ENCODE data around the gene TIGAR. TPM values are rescaled to one million over a fixed set of nuclear protein-coding genes. Genes with fewer than 3 reads are reported as not detected.

Gene TIGAR
- total RNA-seq, 1 donor from 2014 or later, result 20.7 TPM

DNA sequence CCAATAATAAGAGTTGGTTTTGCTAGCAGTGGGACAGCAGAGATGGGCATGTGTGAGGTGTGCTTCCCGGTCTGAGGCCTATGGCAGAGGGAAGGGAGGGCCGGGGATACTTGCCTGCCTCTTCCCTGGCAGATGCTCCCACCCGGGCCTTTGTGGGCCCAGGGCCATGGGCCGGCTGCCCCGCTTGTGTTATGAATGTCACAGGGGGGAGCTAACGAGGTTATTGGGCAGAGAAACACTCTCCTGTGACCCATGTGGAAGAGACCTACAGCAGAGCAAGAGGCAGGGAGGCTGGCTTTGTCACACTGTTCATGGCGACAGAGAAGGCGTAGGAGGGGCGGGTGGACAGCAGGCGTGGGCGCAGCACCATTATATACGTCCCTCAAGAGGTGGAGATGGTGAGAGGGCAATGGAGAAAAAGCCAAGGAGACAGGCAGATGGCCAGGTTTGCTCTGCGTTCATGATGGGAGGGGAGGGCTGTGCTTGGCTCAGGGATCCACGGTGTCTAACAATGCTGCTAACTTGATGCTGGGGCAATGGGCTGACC is 34.2 kb upstream of the TIGAR start:
- no peak for DNase-seq
- Mint-ChIP-seq H3K27ac (ENCODE audit: unreplicated experiment) (peak overlapping the region; percentile 78), H3K4me1 (ENCODE audit: low read depth, unreplicated experiment) (peaks cover 14% of the 10 kb centered on the region), H3K27me3 (ENCODE audit: unreplicated experiment) (peaks cover 5% of the 10 kb centered on the region), H3K4me3 (ENCODE audit: unreplicated experiment) (peak overlapping the region; percentile 44), H3K9me3 (ENCODE audit: unreplicated experiment) (peaks cover 10% of the 10 kb centered on the region), H3K36me3 (ENCODE audit: unreplicated experiment) (no peaks in the 10 kb centered on the region)
- TF ChIP-seq, protein P1, sequence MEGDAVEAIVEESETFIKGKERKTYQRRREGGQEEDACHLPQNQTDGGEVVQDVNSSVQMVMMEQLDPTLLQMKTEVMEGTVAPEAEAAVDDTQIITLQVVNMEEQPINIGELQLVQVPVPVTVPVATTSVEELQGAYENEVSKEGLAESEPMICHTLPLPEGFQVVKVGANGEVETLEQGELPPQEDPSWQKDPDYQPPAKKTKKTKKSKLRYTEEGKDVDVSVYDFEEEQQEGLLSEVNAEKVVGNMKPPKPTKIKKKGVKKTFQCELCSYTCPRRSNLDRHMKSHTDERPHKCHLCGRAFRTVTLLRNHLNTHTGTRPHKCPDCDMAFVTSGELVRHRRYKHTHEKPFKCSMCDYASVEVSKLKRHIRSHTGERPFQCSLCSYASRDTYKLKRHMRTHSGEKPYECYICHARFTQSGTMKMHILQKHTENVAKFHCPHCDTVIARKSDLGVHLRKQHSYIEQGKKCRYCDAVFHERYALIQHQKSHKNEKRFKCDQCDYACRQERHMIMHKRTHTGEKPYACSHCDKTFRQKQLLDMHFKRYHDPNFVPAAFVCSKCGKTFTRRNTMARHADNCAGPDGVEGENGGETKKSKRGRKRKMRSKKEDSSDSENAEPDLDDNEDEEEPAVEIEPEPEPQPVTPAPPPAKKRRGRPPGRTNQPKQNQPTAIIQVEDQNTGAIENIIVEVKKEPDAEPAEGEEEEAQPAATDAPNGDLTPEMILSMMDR (IDR thresholded peaks at IDR 0.05; ENCODE audit: partially characterized antibody, unreplicated experiment), result no peak

- Mint-ChIP-seq H3K27ac (ENCODE audit: unreplicated experiment) (no peak overlapping the region), H3K4me1 (ENCODE audit: low read depth, unreplicated experiment) (peaks cover 16% of the 10 kb centered on the region), H3K36me3 (ENCODE audit: unreplicated experiment) (peaks cover 6% of the 10 kb centered on the region), H3K27me3 (ENCODE audit: unreplicated experiment) (peaks cover 3% of the 10 kb centered on the region), H3K9me3 (ENCODE audit: unreplicated experiment) (peaks cover 9% of the 10 kb centered on the region), H3K4me3 (ENCODE audit: unreplicated experiment) (no peak overlapping the region)
- no peak for DNase-seq
- TF ChIP-seq, protein P1 (IDR thresholded peaks at IDR 0.05; ENCODE audit: partially characterized antibody, unreplicated experiment), result no peak
Measured at GRCh38 chr12:4287325-4288211, 33.4 kb upstream of the TIGAR start.

DNA sequence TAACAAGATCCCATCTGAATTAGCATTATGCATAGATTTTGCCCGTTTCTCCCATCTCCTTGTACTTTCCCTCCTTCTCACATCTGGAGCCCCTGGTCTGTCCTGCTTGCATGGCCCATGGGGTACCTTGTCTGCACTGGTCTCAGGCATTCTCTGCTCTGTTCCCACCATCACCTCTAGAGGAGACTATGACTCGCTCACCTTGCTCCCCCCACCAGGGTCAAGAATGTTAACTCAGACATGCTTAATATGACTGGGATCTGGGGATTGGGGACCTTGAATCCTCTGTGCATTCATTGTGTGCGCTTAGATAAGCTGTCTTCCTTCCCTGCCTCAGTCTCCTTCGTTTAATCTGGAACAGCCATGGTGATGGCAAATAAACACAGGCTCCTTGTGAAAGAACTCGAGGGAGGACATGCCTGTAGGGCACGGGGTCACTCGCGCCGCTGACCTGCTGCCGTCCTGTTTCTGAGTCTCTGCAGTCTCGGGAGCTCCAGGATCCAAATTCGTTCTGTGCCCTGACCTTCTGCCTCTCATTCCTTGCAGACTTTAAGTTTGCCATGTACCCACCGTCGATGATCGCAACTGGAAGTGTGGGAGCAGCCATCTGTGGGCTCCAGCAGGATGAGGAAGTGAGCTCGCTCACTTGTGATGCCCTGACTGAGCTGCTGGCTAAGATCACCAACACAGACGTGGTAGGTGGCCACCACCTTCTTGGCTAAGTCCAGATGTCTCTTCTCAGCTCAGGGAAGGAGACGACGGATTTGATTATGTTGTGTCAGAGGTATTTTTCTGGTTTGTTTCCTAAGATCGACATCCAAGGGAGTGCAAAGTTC is 32.5 kb upstream of the TIGAR start:
- TF ChIP-seq, protein P1 (IDR thresholded peaks at IDR 0.05; ENCODE audit: partially characterized antibody, unreplicated experiment), result no peak
- DNase-seq, result no peak
- Mint-ChIP-seq H3K9me3 (ENCODE audit: unreplicated experiment) (peaks cover 9% of the 10 kb centered on the region), H3K27ac (ENCODE audit: unreplicated experiment) (no peak overlapping the region), H3K4me3 (ENCODE audit: unreplicated experiment) (peak overlapping the region; percentile 48), H3K36me3 (ENCODE audit: unreplicated experiment) (peaks cover 10% of the 10 kb centered on the region), H3K4me1 (ENCODE audit: low read depth, unreplicated experiment) (peaks cover 16% of the 10 kb centered on the region), H3K27me3 (ENCODE audit: unreplicated experiment) (peaks cover 3% of the 10 kb centered on the region)

GRCh38 chr12:4289231-4289878 is 31.7 kb upstream of the TIGAR start:
- Mint-ChIP-seq H3K4me3 (ENCODE audit: unreplicated experiment) (no peak overlapping the region), H3K27me3 (ENCODE audit: unreplicated experiment) (peaks cover 3% of the 10 kb centered on the region), H3K36me3 (ENCODE audit: unreplicated experiment) (peaks cover 10% of the 10 kb centered on the region), H3K4me1 (ENCODE audit: low read depth, unreplicated experiment) (peaks cover 16% of the 10 kb centered on the region), H3K27ac (ENCODE audit: unreplicated experiment) (no peak overlapping the region), H3K9me3 (ENCODE audit: unreplicated experiment) (peaks cover 7% of the 10 kb centered on the region)
- DNase-seq, result no peak
- TF ChIP-seq, protein P1 (IDR thresholded peaks at IDR 0.05; ENCODE audit: partially characterized antibody, unreplicated experiment), result no peak
